Kidney (tissue), 14 donors: Measurements from ENCODE around the gene CACNA1F. TPM values are rescaled to one million over a fixed set of nuclear protein-coding genes. Genes with fewer than 3 reads are reported as not detected.

Source experiments
- DNase-seq, 5 donors: peaks; one replicate each; pipeline ENCODE4 v3.0.0-alpha.2; 2013 to 2020
- FAIRE-seq: peaks from 2 replicates; lab custom pipeline; 2012; peaks lifted over from hg19 to GRCh38; lab: Jason Lieb, UNC
- H3K27ac ChIP-seq, 2 donors: one replicate each; pipeline ENCODE4 v1.7.0; 2013; ENCODE audit warnings: low read depth in 2 of 2, low read length in 2 of 2, inconsistent platforms in 1 of 2
- H3K27me3 ChIP-seq: one replicate; pipeline ENCODE4 v1.7.1; 2013; ENCODE audit warnings: low read length, inconsistent platforms; ENCODE audit not compliant: control insufficient read depth, insufficient read depth
- H3K36me3 ChIP-seq, 3 donors: one replicate each; pipeline versions ENCODE4 v1.7.0 to v1.7.1; 2013; ENCODE audit warnings: low read length in 3 of 3, control low read depth in 1 of 3, inconsistent platforms in 1 of 3; ENCODE audit not compliant: insufficient read depth in 3 of 3, control insufficient read depth in 2 of 3
- H3K4me1 ChIP-seq, 3 donors: one replicate each; pipeline versions ENCODE4 v1.7.0 to v1.7.1; 2013; ENCODE audit warnings: low read length in 3 of 3, inconsistent platforms in 1 of 3, low read depth in 1 of 3; ENCODE audit not compliant: control insufficient read depth in 2 of 3, insufficient read depth in 2 of 3
- H3K4me3 ChIP-seq, 3 donors: one replicate each; pipeline versions ENCODE4 v1.7.0 to v1.8.1; 2013; ENCODE audit warnings: low read length in 3 of 3, control low read depth in 1 of 3, inconsistent platforms in 1 of 3
- H3K9ac ChIP-seq, 3 donors: one replicate each; pipeline versions ENCODE4 v1.7.0 to v1.7.1; 2013; ENCODE audit warnings: low read length in 3 of 3, control low read depth in 1 of 3, inconsistent platforms in 1 of 3
- H3K9me3 ChIP-seq, 3 donors: one replicate each; pipeline versions ENCODE4 v1.7.0 to v1.7.1; 2013; ENCODE audit warnings: low read length in 3 of 3, control low read depth in 1 of 3, inconsistent platforms in 1 of 3; ENCODE audit not compliant: control insufficient read depth in 2 of 3, insufficient read depth in 1 of 3
- intact Hi-C: fragments of 100-400 bp; cut with DNase I; formaldehyde crosslinking; loops from one replicate; pipeline ENCODE4 v1.11.1; 2022
- polyA plus RNA-seq: library from polyadenylated mRNA; stranded (reverse); fragments of 350-450 nt; fragmentation: Illumina TruSeq; extraction: RNeasy Lipid Tissue Mini Kit (QIAGEN cat#74804); gene quantifications from one replicate; pipeline ENCODE4 v1.2.3, GENCODE V29; 2014; ENCODE audit warnings: low read depth, low replicate concordance; ENCODE audit not compliant: insufficient read depth
- total RNA-seq: library from RNA; stranded (reverse); fragmentation: NEBNext Ultra II Directional; extraction: Animal tissue kit (Norgen Biotek cat#: 25700); gene quantifications from one replicate; pipeline ENCODE4 v1.2.1, GENCODE V29; 2021
- TF ChIP-seq, protein P1 (sequence below): IDR thresholded peaks from 3 replicates; pipeline ENCODE4 v1.5.1; 2012; ENCODE audit warnings: mild to moderate bottlenecking, moderate library complexity, borderline replicate concordance; ENCODE audit not compliant: insufficient read depth; ENCODE audit errors: extremely low read depth
- donor health status: control.
- donor health status: control.
- donor health status: control.
- donor health status: control.
- donor health status: control.
- donor health status: DM: yes; HTN: yes; CAD: no.
- donor health status: Normal renal cell carcinoma (clear cell type).

Gene CACNA1F
- total and polyA plus RNA-seq, 2 donors from 2014 or later, result 0.15 to 0.25 TPM

DNA sequence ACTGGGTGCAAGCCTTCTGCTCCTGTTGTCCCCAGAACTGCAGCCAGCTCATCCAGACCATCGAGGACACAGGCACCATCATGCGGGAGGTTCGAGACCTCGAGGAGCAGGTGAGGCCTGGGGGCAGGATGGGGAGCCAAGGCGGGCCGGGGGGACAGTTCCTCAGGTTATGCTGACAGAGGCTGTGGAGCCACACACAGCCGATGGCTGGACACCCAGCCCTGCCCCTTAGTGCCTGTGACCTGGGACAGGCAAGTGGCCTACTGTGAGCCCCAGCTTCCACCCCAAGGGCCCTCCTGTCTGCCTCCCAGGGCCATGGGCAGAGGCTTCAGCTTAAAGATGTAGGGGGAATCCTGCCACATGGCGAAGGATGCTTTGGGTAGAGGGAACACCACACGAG, 16.5 kb upstream of the CACNA1F start:
- TF ChIP-seq, protein P1, sequence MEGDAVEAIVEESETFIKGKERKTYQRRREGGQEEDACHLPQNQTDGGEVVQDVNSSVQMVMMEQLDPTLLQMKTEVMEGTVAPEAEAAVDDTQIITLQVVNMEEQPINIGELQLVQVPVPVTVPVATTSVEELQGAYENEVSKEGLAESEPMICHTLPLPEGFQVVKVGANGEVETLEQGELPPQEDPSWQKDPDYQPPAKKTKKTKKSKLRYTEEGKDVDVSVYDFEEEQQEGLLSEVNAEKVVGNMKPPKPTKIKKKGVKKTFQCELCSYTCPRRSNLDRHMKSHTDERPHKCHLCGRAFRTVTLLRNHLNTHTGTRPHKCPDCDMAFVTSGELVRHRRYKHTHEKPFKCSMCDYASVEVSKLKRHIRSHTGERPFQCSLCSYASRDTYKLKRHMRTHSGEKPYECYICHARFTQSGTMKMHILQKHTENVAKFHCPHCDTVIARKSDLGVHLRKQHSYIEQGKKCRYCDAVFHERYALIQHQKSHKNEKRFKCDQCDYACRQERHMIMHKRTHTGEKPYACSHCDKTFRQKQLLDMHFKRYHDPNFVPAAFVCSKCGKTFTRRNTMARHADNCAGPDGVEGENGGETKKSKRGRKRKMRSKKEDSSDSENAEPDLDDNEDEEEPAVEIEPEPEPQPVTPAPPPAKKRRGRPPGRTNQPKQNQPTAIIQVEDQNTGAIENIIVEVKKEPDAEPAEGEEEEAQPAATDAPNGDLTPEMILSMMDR, result no peak
- Histone ChIP-seq H3K36me3 (peaks cover 0 to 4% (median 0%) of the 10 kb centered on the region in 3 donors), H3K9ac (no peak overlapping the region), H3K9me3 (no peaks in the 10 kb centered on the region), H3K27me3 (no peaks in the 10 kb centered on the region), H3K4me3 (no peak overlapping the region), H3K27ac (no peak overlapping the region), H3K4me1 (no peaks in the 10 kb centered on the region)
- FAIRE-seq (no peak), DNase-seq (peak in 1 of 5 donors; percentile 41)
- intact Hi-C loops, result no loop called here

DNA sequence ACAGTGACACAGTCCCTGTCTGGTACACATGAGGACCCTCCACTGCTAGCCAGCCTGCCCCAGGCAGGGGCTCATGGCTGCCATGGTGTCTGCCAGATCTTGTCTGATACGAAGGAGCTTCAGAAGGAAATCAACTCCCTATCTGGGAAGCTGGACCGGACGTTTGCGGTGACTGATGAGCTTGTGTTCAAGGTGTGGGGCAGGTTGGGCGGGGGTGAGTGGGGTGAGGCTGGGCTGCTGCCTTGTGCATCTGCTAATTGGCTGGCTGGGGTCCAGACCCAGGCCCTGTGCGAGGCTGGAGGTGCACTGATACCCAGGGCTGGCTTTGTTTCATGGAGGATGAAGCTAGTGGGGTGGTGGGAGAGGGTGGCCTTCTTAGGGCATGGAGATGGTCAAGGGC, 15.9 kb upstream of the CACNA1F start:
- TF ChIP-seq, protein P1, result no peak
- Histone ChIP-seq H3K9me3 (no peaks in the 10 kb centered on the region), H3K4me3 (no peak overlapping the region), H3K27me3 (no peaks in the 10 kb centered on the region), H3K4me1 (no peaks in the 10 kb centered on the region), H3K9ac (no peak overlapping the region), H3K27ac (no peak overlapping the region), H3K36me3 (peaks cover 0 to 4% (median 0%) of the 10 kb centered on the region in 3 donors)
- FAIRE-seq (no peak), DNase-seq (peak in 1 of 5 donors; percentile 43)
- intact Hi-C loops, result no loop called here

DNA sequence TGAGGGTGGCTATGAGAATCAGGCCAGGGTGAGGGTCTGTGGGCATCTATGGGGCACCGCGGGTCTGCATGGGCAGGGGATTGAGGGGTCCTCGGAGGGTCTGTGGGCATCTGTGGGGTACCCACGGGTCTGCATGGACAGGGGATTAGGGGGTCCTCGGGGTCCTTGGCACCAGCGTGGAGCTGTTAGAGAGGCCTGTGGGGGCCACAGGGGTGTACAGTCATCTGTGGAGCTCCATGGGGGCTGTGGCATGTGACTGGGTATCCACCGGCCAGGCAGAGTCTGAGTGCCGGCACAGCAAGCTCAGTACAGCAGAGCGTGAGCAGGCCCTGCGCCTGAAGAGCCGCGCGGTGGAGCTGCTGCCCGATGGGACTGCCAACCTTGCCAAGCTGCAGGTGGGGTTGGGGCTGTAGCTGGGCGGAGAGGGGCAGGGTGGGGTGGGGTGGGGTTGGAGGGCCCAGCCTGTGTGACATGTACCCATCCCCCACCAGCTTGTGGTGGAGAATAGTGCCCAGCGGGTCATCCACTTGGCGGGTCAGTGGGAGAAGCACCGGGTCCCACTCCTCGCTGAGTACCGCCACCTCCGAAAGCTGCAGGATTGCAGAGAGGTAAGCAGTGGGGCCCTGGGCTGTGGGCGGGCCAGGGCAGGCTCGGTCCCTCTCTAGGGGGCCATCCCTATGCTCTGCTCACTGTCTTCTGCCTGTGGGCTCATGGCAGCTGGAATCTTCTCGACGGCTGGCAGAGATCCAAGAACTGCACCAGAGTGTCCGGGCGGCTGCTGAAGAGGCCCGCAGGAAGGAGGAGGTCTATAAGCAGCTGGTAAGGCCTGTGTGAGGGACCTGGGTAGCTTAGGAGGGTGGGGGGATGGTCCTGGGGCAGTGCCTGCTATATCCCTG, 15.0 kb upstream of the CACNA1F start:
- no peak for FAIRE-seq
- intact Hi-C loops, result no loop called here
- H3K27me3 ChIP-seq, result no peaks in the 10 kb centered on the region
- no peaks in the 10 kb centered on the region for H3K9me3 ChIP-seq
- no peak overlapping the region for H3K4me3 ChIP-seq
- TF ChIP-seq, protein P1, result no peak
- H3K27ac ChIP-seq, result no peak overlapping the region
- no peak overlapping the region for H3K9ac ChIP-seq
- peaks cover 0 to 4% (median 0%) of the 10 kb centered on the region in 3 donors for H3K36me3 ChIP-seq
- DNase-seq, result peak in 1 of 5 donors; percentile 58
- no peaks in the 10 kb centered on the region for H3K4me1 ChIP-seq
